Endothelial cell (in vitro differentiated cells): ENCODE results near the gene FBN2. TPM values are rescaled to one million over a fixed set of nuclear protein-coding genes. Genes with fewer than 3 reads are reported as not detected.

ENCODE experiments used
- DNase-seq: peaks from one replicate; pipeline ENCODE4 v3.0.0; 2021; ENCODE audit warnings: low spot score
- H3K27ac Mint-ChIP-seq: one replicate; pipeline ENCODE4 v1.8.0; 2021; ENCODE audit warnings: mixed read lengths, inconsistent platforms; ENCODE audit not compliant: unreplicated experiment
- H3K27me3 Mint-ChIP-seq: one replicate; pipeline ENCODE4 v1.8.0; 2021; ENCODE audit warnings: mild to moderate bottlenecking, moderate library complexity, mixed read lengths, inconsistent platforms; ENCODE audit not compliant: unreplicated experiment
- H3K36me3 Mint-ChIP-seq: one replicate; pipeline ENCODE4 v1.8.0; 2021; ENCODE audit warnings: mild to moderate bottlenecking, low read depth, mixed read lengths, inconsistent platforms; ENCODE audit not compliant: unreplicated experiment
- H3K4me1 Mint-ChIP-seq: one replicate; pipeline ENCODE4 v1.8.0; 2021; ENCODE audit warnings: mild to moderate bottlenecking, mixed read lengths, inconsistent platforms; ENCODE audit not compliant: unreplicated experiment
- H3K4me3 Mint-ChIP-seq: one replicate; pipeline ENCODE4 v1.8.0; 2021; ENCODE audit warnings: mild to moderate bottlenecking, mixed read lengths, inconsistent platforms; ENCODE audit not compliant: unreplicated experiment
- H3K9me3 Mint-ChIP-seq: one replicate; pipeline ENCODE4 v1.8.0; 2021; ENCODE audit warnings: mixed read lengths, inconsistent platforms; ENCODE audit not compliant: unreplicated experiment
- CTCF ChIP-seq: fragments of 200-600 bp; sonication (generic); IDR thresholded peaks from one replicate; pipeline ENCODE4 v1.5.0; 2021; ENCODE audit warnings: antibody characterized with exemption; ENCODE audit not compliant: unreplicated experiment
- total RNA-seq: library from RNA; stranded (reverse); fragmentation: NEBNext Ultra II Directional; extraction: Animal tissue kit (Norgen Biotek cat#: 25700); gene quantifications from one replicate; pipeline ENCODE4 v1.2.1, GENCODE V29; 2021; ENCODE audit not compliant: unreplicated experiment

The FBN2 gene
- total RNA-seq, 1 donor from 2014 or later: 106 TPM

- Mint-ChIP-seq H3K9me3 (no peaks in the 10 kb centered on the region), H3K27ac (no peak overlapping the region), H3K4me3 (no peak overlapping the region), H3K27me3 (peaks cover 3% of the 10 kb centered on the region), H3K4me1 (no peaks in the 10 kb centered on the region), H3K36me3 (no peaks in the 10 kb centered on the region)
- no peak for TF ChIP-seq CTCF
- DNase-seq: no peak
These were observed 325.7 kb downstream of the FBN2 start for GRCh38 chr5:128212191-128212806.

- Mint-ChIP-seq H3K27ac (no peak overlapping the region), H3K9me3 (no peaks in the 10 kb centered on the region), H3K27me3 (peaks cover 5% of the 10 kb centered on the region), H3K4me3 (no peak overlapping the region), H3K4me1 (no peaks in the 10 kb centered on the region), H3K36me3 (no peaks in the 10 kb centered on the region)
- no peak for TF ChIP-seq CTCF
- no peak for DNase-seq
These were observed 329.6 kb downstream of the FBN2 start for GRCh38 chr5:128208436-128208835.
